ENCODE data around the gene KDM2A.

- TF ChIP-seq CTCF (conservative IDR thresholded peaks at IDR 0.05) (no peak), EZH2 (IDR thresholded peaks at IDR 0.05; ENCODE audit: low read depth) (no peak)
Observed at GRCh38 chr11:67304511-67305113, 185.5 kb downstream of the KDM2A start.
